ENCODE measurements around the gene KDM4B.
"Not testable (repeated sequence)": the region's sequence is repeated elsewhere in the genome, so short reads cannot be mapped to it uniquely, and the experiment has no call there.

KDM4B gene

DNA sequence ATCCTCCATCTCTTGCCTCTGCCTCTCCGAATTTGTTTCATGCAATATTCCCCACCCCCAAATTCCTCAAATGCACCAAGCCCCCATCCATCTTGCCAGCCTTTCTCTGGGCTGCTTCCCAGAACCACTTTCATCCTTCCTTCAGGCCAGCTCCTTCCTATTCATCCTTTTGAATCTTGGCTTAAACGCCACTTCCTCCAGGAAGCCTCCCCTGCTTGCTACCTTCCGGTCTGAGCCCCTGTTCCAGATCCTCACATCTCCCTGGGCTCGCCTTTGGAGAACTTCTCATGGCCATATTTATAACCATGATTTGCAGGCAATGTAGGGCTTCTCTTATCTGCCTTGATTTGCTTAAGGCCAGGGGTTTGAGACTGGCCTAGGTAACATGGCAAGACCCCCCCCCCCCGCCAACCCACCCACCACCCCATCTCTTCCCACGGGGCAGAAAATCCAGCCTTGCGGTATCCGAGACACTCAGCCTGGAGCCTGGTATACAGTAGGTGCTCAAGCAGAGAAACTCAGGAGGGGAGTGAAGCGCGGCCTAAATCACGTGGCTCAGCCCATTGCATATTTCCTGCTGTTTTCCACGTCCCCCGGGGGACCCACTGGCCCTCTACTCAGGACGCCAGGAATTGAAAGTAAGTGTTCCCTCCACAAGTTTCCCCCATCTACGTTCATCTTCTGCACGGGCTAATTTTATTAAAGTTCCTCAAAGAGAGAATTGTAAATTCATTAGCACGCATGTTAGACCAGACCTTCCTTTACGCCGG is 219.8 kb downstream of the KDM4B start:
- no peak overlapping the region for H3K4me3 ChIP-seq (replicated peaks; ENCODE audit: low read depth, low read length)
- TF ChIP-seq CTCF (IDR thresholded peaks at IDR 0.05; ENCODE audit: low read length, missing control alignments) = no peak
- DNase-seq (ENCODE audit: low read depth) = no peak

- DNase-seq (ENCODE audit: low read depth) = no peak
- no peak overlapping the region for H3K4me3 ChIP-seq (replicated peaks; ENCODE audit: low read depth, low read length)
- no peak for TF ChIP-seq CTCF (IDR thresholded peaks at IDR 0.05; ENCODE audit: low read length, missing control alignments)
These were observed 220.3 kb downstream of the KDM4B start for GRCh38 chr19:5189318-5189607.

- TF ChIP-seq CTCF (IDR thresholded peaks at IDR 0.05; ENCODE audit: low read length, missing control alignments) = no peak
- no peak overlapping the region for H3K4me3 ChIP-seq (replicated peaks; ENCODE audit: low read depth, low read length)
- DNase-seq (ENCODE audit: low read depth) = no peak
These were observed 222.2 kb downstream of the KDM4B start for GRCh38 chr19:5191091-5191490.

DNA sequence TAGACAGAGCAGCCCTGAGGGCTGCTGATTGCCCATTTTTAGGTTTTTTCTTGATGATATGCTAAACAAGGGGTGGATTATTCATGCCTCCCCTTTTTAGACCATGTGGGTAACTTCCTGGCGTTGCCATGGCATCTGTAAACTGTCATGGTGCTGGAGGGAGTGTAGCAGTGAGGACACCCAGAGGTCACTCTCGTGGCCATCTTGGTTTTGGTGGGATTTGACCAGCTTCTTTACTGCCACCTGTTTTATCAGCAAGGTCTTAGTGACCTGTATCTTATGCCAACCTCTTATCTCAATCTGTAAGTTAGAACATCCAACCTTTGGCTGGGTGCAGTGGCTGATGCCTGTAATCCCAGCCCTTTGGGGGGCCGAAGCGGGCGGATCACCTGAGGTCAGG is 223.7 kb downstream of the KDM4B start:
- no peak for DNase-seq (ENCODE audit: low read depth)
- H3K4me3 ChIP-seq (replicated peaks; ENCODE audit: low read depth, low read length) = no peak overlapping the region
- TF ChIP-seq CTCF (IDR thresholded peaks at IDR 0.05; ENCODE audit: low read length, missing control alignments) = no peak

- no peak overlapping the region for H3K4me3 ChIP-seq (replicated peaks; ENCODE audit: low read depth, low read length)
- no peak for DNase-seq (ENCODE audit: low read depth)
- no peak for TF ChIP-seq CTCF (IDR thresholded peaks at IDR 0.05; ENCODE audit: low read length, missing control alignments)
These were observed 224.3 kb downstream of the KDM4B start for GRCh38 chr19:5193192-5193591.

- no peak for DNase-seq (ENCODE audit: low read depth)
- H3K4me3 ChIP-seq (replicated peaks; ENCODE audit: low read depth, low read length) = no peak overlapping the region
- no peak for TF ChIP-seq CTCF (IDR thresholded peaks at IDR 0.05; ENCODE audit: low read length, missing control alignments)
These were observed 225.7 kb downstream of the KDM4B start for GRCh38 chr19:5194641-5195040.

DNA sequence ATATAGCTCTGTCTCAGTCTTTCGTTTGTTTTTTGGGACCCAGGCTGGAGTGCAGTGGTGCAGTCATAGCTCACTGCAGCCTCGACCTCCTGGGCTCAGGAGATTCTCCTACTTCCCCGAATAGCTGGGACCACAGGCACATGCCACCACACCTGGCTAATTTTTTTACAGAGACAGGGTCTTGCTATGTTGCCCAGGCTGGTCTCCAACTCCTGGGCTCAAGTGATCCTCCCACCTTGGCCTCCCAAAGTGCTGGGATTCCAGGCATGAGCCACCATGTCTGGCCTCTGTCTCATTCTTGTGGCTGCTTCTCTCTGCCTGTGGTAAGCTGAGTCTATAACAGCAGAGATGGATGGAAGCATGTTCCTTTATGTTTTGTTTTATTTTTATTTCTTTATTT is 226.7 kb downstream of the KDM4B start:
- not testable (repeated sequence) for H3K4me3 ChIP-seq (replicated peaks; ENCODE audit: low read depth, low read length); DNase-seq (ENCODE audit: low read depth)

Measured in fibroblast of pulmonary artery (primary cell).